Skin epidermis (tissue), 12 donors: Measurements from ENCODE around the gene DMRT3.

Source experiments
- H3K27ac ChIP-seq, 21 experiments: fragments of 200-600 bp; sonication (generic) in 11 of 21; one replicate each; pipeline ENCODE4 v1.5.0; 2020; ENCODE audit warnings: mild to moderate bottlenecking in 3 of 21, inconsistent platforms in 2 of 21, moderate library complexity in 2 of 21
- H3K4me3 ChIP-seq, 7 experiments: fragments of 200-600 bp; sonication (generic) in 2 of 7; one replicate each; pipeline ENCODE4 v1.5.0; 2020; ENCODE audit warnings: inconsistent platforms in 2 of 7, mild to moderate bottlenecking in 2 of 7, moderate library complexity in 1 of 7

Gene DMRT3, protein sequence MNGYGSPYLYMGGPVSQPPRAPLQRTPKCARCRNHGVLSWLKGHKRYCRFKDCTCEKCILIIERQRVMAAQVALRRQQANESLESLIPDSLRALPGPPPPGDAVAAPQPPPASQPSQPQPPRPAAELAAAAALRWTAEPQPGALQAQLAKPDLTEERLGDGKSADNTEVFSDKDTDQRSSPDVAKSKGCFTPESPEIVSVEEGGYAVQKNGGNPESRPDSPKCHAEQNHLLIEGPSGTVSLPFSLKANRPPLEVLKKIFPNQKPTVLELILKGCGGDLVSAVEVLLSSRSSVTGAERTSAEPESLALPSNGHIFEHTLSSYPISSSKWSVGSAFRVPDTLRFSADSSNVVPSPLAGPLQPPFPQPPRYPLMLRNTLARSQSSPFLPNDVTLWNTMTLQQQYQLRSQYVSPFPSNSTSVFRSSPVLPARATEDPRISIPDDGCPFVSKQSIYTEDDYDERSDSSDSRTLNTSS

DNA sequence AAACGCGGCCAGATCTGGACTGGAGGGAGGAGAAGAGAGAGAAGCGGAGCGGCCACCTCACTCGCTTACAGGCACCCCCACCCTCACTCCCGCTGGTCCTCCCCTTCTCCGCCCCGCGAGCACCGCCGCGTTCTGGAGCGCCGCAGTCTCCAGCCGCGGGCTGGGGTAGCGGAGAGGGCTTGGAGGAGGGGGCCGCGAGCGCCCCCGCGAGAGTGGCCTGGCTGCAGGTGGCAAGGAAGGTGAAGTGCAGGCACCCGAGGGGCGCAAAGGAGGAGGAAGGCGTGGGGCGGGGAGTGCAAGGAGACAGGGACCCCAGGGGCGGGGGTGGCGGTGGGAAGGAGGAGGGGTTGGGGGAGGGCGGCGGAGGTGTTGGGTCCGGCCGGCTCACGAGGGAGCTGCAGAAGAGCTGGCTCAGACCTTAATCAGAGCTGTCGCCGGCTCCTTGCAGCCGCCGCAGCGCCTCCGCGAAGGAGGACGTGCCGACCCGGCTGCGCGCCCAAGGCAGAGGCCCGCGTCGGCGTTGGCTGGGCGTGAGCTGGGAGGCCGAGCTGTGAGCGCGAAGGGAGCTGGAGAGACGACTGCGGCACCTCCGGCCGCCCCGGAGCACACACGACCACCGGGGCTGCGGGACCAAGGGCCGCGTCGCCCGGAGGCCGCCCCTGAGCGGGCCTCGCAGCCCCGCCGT lies at the start of gene DMRT3:
Gene DMRT3, plus strand, starts transcription at position 398 of the 685 bp plus-strand sequence. CDS start 347 bp downstream, outside the sequence.
- Histone ChIP-seq H3K27ac (peak within 1 kb of the TSS in 1 of 21 experiments; percentile 37), H3K4me3 (peak within 1 kb of the TSS in 4 of 7 experiments; percentile 11 to 27 (median 21))

DNA sequence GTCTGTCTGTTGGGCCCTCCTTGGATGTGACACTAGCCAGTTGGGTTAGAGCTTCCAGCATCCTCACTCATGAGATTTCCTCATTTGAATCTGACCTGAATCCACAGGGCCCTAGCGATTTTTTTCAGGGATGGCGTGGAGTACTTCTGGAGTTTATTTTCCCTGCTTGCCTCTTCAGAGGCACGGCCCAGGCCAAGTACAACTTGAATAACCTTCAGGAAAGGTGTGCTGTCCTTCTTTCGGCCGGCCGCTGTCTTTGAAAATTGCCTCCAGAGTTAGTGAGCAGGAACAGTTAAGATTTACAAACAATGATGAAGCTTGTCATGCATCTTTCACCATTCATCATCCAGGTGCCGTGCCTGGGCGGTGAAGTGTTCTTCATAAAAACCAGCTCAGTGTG lies 49.5 kb upstream of the DMRT3 start:
- H3K27ac ChIP-seq = no peak overlapping the region
- no peak overlapping the region for H3K4me3 ChIP-seq

DNA sequence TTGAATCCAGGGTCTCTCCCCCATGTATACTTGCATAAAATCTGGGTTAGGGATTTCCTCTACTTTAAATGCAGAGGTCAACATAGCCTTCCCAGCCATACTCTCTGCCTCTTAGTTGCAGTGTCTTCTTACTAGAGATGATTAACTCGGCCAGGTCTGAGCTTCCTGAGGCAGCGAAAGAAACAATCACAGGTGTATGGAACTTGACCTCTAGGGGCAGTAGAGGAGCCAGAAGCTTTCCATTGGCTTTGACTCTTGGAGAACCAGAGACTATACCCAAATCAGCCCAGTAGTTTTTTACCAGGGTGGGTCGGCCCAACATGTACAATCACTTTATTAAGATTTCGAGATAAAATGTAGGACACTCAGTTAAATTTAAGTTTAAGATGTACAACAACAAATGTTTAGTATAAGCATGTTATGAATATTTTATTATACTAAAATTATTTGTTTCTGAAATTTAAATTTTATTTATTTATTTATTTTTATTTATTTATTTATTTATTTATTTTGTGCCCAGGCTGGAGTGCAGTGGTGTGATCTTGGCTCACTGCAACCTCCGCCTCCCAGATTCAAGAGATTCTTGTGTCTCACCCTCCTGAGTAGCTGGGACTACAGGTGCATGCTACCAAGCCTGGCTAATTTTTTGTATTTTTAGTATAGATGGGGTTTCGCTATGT lies 48.0 kb upstream of the DMRT3 start:
- Histone ChIP-seq H3K27ac (no peak overlapping the region), H3K4me3 (no peak overlapping the region)

DNA sequence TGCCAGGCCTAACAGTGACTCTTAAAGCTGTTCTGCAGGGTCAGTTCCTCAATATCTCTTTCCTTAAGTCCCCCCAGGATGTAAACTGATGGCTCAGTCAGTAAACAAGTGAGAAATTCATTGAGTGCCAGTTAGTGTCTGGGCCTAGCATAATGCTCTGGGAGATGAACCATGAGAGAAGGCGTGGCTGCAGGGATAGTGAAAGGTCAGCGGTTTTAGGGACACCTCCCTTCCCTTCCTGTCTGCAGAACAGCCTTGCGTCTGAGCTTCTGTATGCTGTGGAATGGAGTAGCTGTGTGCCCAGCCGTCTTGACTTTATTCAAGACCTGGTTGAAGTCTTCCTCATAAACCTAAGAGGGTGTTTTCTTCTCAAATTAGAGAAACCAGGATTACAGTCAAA lies 46.7 kb upstream of the DMRT3 start:
- no peak overlapping the region for H3K4me3 ChIP-seq
- no peak overlapping the region for H3K27ac ChIP-seq

DNA sequence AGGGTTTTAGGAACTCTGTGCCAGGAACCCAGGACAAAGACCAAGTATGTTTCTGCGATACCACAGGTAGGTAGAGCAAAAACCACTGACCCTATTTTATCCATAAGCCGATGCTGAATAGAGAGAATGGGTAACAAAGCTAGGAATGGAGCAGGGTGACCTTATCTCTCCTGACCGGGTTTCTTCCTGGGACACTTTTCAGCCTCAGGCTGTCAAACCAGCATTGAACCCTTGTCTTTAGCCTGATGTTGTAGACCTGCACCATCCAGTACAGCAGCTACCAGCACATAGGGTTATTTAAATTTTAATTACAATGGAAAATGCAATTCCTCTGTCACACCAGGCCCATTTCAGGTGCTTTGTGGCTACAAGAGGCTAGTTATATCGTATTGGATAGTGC lies 43.1 kb upstream of the DMRT3 start:
- Histone ChIP-seq H3K4me3 (no peak overlapping the region), H3K27ac (no peak overlapping the region)

DNA sequence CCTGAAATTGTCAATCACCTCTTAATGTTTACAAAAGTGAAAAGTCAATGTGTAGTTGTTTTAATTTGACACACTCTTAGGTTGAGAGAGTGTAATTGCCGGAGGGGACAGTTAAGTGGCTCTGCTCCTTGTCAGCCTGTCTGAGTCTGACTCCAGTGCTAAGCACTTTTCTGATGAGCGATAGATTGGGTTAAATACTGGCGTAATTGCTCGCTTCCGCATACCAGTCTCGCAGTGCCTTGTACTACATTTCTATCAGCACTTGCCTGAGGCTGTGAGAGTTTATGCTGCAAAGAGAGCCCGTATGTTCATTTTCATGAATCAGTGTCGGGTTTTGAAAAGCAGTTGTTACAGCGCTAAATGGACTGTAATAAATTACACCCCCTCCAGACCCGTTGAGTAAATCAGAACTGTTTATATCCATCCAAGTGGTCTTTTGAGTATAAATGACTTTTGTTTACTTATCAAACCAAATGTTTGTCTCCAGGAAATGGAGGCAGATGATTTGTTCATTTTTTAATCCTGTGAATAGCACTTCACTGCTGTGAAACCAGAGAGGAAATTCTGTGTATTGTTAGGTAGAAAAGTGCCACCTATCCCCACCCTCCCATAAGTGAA lies 41.0 kb upstream of the DMRT3 start:
- no peak overlapping the region for H3K27ac ChIP-seq
- H3K4me3 ChIP-seq = no peak overlapping the region

DNA sequence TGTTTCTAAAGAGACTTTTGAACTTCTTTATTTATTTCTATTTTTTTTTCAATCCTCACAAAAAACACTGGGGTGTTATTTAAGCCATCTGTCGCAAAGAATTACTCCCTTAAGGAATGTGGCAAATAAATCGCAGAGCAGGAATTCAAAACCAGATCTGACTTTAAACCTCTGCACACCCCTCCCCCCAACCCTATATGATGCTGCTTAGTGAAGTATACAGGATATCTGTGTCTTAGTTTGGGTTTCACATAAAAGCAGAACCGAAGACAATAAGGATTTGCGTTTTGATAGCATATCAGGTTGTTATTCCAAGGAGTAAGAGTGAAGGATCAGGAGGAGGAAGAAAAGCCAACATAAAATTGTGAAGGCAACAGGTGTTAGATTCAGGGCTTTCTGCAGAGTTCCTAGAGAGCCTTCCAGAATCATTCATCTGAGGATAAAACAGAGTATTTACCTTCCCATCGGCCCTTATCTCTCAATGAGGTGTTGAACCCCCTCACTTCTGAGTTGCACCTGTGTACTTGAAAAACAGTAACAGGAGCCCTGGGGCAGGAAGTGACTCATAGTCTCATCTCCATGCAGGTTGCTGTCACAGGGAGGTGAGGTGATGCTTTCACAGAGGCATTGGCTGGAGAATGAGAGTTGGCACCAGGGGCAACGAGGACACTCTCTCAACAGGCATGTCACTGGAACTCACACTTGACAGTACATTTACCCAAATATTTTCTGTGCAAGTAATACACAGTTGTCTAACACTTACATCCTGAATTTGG lies 33.5 kb upstream of the DMRT3 start:
- Histone ChIP-seq H3K27ac (no peak overlapping the region), H3K4me3 (no peak overlapping the region)

DNA sequence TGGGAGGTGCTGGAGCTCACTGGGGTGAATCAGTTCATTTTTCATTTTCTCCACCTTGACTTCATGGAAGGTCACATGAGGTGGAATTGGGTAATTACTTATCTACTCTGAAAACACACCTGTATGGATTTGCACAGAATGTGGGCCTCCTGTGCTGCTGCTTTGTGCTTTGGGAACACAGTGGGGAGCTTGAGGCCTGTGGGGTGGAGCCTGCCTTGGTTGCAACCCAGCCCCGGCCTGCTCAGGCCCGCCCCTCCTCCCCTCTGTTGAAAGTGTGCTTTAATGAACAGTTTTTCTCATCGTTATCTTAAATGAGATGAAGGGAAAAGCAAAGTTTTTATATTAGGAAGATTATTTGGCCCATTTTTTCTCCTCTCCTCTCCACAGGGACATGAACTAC lies 28.5 kb upstream of the DMRT3 start:
- Histone ChIP-seq H3K4me3 (no peak overlapping the region), H3K27ac (no peak overlapping the region)

DNA sequence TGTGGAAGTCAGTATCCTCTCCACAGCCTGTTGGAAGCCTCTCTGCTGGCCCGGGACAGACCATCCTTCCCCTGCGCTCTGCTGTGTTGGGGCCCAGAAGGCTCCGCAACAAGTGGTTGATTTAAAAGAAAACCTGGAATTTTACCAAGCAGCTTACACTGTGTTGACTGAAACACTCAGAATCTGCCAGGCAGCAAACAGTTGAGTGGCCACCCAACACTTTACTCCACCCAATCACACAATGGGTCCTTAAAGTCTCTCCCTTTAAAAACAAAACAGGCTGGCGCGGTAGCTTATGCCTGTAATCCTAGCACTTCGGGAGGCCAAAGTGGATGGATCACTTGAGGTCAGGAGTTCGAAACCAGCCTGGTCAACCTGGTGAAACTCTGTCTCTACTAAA lies 28.0 kb upstream of the DMRT3 start:
- H3K4me3 ChIP-seq = no peak overlapping the region
- no peak overlapping the region for H3K27ac ChIP-seq

DNA sequence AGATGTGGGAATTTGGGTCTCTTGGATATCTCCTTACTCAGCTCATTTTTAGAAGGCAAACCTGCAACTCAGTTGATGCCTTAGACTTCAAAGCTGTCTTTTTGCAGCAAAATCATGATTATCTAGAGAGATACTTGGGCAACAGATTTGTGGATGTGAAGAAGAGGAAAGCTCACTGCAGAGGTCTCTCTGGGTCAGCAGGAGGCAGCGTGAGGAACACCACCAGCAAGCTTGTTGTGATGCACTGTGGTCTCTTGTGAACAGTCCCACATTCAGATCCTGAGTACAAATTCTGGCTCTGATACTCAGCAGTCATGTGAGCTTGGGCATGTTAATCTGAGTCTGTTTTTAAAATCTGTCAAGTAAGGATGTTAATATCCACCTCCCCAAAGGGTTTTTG lies 26.3 kb upstream of the DMRT3 start:
- Histone ChIP-seq H3K27ac (no peak overlapping the region), H3K4me3 (no peak overlapping the region)

DNA sequence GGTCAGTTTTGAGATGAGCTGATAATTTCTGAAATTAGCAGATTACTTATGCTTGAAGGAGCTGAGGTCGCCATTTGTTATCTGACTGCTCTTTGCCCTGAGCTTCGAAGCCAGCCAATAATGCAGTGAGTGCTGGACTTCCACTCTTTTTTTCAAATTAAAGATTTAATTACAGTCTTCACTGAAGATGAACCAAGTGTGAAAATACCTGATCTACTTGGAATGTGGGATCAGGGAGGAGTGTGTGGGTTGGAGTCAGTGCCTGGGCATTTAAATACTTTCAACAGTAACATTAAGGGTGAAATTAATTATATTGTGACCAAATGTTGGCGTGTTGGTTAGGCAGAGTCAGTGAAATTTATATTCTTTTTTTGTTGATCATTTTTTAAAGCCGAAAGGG lies 23.9 kb upstream of the DMRT3 start:
- no peak overlapping the region for H3K4me3 ChIP-seq

DNA sequence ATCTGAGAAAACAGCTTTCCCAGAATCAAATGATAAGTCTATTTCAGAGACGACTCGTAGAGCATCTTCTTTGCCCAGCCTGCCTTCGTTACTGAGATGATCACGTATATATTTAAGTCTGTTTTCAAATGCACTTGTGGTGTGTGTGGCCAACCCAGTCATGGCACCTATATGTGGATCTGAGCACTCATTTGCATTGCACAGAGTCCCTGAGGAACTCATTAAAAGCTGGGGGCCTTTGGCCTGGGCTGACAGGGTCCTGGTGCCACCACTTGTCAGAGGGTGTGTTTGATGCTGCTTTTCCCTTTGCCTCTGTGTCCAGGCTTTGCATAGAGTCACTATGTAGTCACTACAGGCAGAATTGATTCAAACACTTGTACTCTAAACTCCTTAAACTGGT lies 17.4 kb upstream of the DMRT3 start:
- Histone ChIP-seq H3K27ac (no peak overlapping the region), H3K4me3 (no peak overlapping the region)

More for the DNA sequence above, 23.9 kb upstream of the DMRT3 start:
- H3K27ac ChIP-seq = no peak overlapping the region

DNA sequence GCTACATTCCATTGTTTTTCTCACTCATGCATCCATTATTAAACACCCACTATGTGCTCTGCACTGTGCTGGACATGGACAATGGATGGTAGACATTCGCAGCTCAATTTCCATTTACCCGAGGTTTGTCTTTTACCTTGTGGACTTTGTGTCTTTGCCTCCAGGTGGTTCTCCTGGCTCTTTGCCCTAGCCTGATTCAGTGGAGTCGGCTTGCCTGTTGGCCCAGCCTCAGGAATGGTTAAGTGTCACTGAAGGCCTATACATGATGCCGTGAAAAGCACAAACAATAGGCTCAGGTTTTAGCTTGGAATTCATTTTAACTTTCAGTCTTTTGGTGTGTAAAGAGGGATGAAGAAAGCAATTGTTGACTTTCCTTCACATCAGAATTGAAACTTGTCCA lies 16.5 kb upstream of the DMRT3 start:
- Histone ChIP-seq H3K27ac (no peak overlapping the region), H3K4me3 (no peak overlapping the region)

DNA sequence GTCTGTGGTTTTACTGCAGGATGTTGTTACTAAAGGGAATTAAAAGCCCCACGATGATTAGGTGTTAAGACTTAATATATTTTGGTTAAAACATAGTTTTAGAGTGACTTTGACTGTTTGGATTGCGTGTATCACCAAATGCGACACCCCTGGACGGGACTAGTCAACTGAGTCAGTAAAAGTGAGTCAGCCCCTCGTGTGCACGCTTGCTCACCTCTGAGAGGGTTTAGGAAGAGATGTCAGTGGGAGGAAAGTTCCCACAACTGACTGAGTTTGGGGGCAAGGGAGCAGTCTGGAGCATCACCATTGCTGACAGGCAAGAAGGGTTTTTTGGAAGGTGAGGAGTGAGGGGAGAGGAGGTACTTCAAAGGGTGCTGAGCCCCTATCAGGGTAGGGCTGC lies 14.4 kb upstream of the DMRT3 start:
- Histone ChIP-seq H3K27ac (no peak overlapping the region), H3K4me3 (no peak overlapping the region)

DNA sequence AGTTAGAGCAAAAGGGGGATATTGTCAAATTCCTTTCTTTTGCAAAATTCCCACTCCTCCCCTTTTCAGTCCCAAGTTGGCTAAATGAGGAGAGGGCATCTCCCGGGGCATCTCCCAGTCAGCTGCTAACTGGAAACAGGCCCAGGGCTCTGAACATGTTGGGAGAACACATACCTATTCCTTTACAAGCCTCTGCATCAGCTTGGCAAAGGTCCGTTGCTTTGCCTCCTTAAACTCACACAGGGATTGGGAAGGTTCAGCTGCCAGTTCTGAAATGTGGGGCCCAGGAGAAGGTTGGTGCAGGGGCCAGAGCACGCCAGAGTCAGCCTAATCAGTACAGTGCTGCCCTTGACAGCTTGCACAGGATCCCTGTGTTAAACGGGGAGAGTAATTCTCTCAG lies 11.0 kb upstream of the DMRT3 start:
- Histone ChIP-seq H3K4me3 (no peak overlapping the region), H3K27ac (no peak overlapping the region)

DNA sequence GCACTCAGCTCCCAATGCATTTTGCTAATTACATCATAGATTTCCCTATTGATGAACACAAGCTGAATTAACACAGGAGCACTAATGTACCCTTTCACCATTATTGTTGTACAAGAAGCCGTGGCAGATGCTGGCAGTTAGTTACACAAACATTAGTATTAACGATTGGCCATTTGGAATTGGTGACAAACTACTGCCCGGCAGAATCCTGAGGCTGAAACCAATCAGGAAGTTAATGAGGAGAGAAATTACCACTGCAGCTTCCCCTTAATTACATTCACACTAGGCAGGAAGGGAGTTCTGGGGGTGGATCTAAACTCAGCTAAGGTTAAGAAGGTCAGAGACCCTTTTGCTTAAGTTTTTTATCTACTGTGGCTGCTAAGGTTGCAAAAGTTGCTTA lies 9.6 kb upstream of the DMRT3 start:
- H3K4me3 ChIP-seq = no peak overlapping the region
- H3K27ac ChIP-seq = no peak overlapping the region

DNA sequence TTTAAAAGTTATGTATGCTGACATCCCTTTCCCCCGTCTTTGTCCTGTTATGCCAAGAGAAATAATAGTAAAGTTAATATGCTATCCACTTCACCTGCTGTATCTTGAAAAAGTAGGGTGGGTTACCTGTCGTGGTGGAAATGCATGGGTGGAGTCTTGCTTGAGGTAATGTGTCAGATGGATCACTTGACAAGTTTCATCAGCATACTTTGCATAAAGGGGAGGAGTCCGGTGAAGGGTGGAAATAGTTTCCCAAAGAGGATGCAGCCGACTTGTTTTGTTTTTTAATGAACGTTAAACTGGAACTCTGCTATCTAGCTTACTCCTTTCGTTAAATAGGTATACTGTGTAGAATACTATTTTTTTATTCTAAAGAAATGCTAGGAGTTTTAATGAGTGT lies 9.0 kb upstream of the DMRT3 start:
- Histone ChIP-seq H3K4me3 (no peak overlapping the region), H3K27ac (no peak overlapping the region)

DNA sequence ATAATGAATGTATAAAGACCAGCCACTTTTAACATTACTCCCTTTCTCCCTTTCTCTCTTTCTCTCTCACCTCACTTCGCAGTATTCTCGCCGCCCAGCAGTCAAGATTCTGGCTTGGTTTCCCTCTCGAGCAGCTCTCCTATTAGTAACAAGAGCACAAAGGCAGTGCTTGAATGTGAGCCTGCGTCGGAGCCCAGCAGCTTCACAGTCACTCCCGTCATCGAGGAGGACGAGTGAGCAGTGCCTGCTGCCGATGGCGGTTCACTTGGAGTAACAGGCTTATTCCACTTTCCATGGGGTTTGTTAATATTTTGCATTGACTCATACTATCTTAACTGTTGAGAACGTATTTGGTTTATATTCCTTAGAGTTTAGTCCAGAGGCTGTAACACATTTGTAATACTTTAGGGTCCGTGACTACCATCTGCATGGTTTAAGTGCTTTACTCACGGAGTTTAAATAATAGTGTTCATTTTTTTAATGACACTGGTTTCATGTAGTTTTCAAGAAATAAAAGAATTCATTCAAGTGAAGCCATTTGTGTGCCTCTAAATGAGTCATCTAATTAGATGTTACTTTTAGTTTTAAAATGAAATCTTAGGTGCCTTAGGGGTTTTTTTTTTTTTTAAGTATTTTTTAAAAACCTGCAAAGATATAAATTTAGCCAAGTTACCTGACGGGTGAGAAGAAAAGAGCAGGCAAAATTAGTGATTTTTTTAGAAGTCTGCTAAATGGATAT lies 8.4 kb upstream of the DMRT3 start:
- H3K27ac ChIP-seq = no peak overlapping the region
- no peak overlapping the region for H3K4me3 ChIP-seq
